RCC 7860 (cell line): ENCODE data around the gene SCNN1G.
A peak's percentile ranks its signal among the peaks of the same experiment; 100 is the strongest.

Experiments
- DNase-seq: peaks from one replicate; pipeline ENCODE4 v3.0.0-alpha.2; 2015; ENCODE audit warnings: low spot score
- FAIRE-seq: peaks from 2 replicates; lab custom pipeline; 2012; peaks lifted over from hg19 to GRCh38; lab: Jason Lieb, UNC

SCNN1G gene

GRCh38 chr16:23152386-23153178, 30.0 kb upstream of the SCNN1G start:
- FAIRE-seq (no peak), DNase-seq (no peak)

GRCh38 chr16:23155445-23156049, 27.0 kb upstream of the SCNN1G start:
- FAIRE-seq, result no peak
- no peak for DNase-seq

- DNase-seq, result no peak
- no peak for FAIRE-seq
These were observed 26.4 kb upstream of the SCNN1G start for GRCh38 chr16:23156110-23156509.

- no peak for DNase-seq
- FAIRE-seq, result no peak
These were observed 25.5 kb upstream of the SCNN1G start for GRCh38 chr16:23156946-23157460.

- FAIRE-seq, result no peak
- DNase-seq, result no peak
These were observed 24.4 kb upstream of the SCNN1G start for GRCh38 chr16:23158114-23158513.

GRCh38 chr16:23160082-23160481, 22.5 kb upstream of the SCNN1G start:
- FAIRE-seq, result no peak
- no peak for DNase-seq

- no peak for DNase-seq
- no peak for FAIRE-seq
These were observed 22.0 kb upstream of the SCNN1G start for GRCh38 chr16:23160574-23160973.

GRCh38 chr16:23163921-23164320, 18.6 kb upstream of the SCNN1G start:
- FAIRE-seq, result no peak
- DNase-seq, result no peak

- DNase-seq, result no peak
- FAIRE-seq, result no peak
These were observed 17.8 kb upstream of the SCNN1G start for GRCh38 chr16:23164736-23165135.

- FAIRE-seq (no peak), DNase-seq (no peak)
These were observed 10.0 kb upstream of the SCNN1G start for GRCh38 chr16:23172583-23172982.

GRCh38 chr16:23172994-23173393, 9.6 kb upstream of the SCNN1G start:
- FAIRE-seq (no peak), DNase-seq (no peak)

- FAIRE-seq (no peak), DNase-seq (no peak)
These were observed 7.9 kb upstream of the SCNN1G start for GRCh38 chr16:23174622-23175021.

- FAIRE-seq (no peak), DNase-seq (no peak)
These were observed 6.9 kb upstream of the SCNN1G start for GRCh38 chr16:23175651-23176050.

- FAIRE-seq, result no peak
- no peak for DNase-seq
These were observed 1.0 kb upstream of the SCNN1G start for GRCh38 chr16:23181506-23181905.

GRCh38 chr16:23182206-23182678, 303 bp upstream of the SCNN1G start:
- FAIRE-seq (no peak), DNase-seq (peak; percentile 28)

- FAIRE-seq, result no peak
These were observed 958 bp downstream of the SCNN1G start for GRCh38 chr16:23183543-23183862.

GRCh38 chr16:23185656-23186055, 3.1 kb downstream of the SCNN1G start:
- FAIRE-seq (no peak), DNase-seq (no peak)

More at GRCh38 chr16:23183543-23183862, 958 bp downstream of the SCNN1G start:
- no peak for DNase-seq

- FAIRE-seq (no peak), DNase-seq (no peak)
These were observed 3.6 kb downstream of the SCNN1G start for GRCh38 chr16:23186171-23186570.

GRCh38 chr16:23187341-23187740, 4.8 kb downstream of the SCNN1G start:
- FAIRE-seq (no peak), DNase-seq (no peak)

- DNase-seq (no peak), FAIRE-seq (no peak)
These were observed 6.4 kb downstream of the SCNN1G start for GRCh38 chr16:23188911-23189310.

GRCh38 chr16:23194497-23195221, 12.1 kb downstream of the SCNN1G start:
- DNase-seq (no peak), FAIRE-seq (no peak)
